CD4-positive, alpha-beta T cell treated with Interleukin-21 for 1 hour (primary cell): ENCODE data around the gene CERK.

Experiments
- DNase-seq: peaks from one replicate; pipeline ENCODE4 v3.0.0-alpha.2; 2020

Gene CERK

DNA sequence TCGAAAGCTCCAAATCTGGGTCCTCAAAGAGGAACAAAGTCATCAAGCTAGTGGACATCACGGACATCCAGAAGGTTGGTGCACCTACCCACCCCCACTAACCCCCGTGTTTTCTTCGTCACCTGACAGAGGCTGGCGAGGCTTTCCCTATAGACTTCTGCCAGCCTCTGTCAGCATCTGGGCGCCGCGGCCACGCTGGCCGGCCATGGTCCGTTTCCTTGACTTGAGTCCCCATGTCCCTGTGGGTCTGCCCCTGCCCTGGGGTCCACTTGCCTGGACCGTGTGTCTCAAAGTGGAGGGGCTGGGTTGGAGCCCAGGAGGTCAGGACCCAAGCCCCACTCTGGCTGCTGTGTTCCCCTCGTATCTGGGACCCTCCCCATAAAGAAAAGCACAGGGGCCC lies 62.6 kb downstream of the CERK start:
- DNase-seq: no peak

DNA sequence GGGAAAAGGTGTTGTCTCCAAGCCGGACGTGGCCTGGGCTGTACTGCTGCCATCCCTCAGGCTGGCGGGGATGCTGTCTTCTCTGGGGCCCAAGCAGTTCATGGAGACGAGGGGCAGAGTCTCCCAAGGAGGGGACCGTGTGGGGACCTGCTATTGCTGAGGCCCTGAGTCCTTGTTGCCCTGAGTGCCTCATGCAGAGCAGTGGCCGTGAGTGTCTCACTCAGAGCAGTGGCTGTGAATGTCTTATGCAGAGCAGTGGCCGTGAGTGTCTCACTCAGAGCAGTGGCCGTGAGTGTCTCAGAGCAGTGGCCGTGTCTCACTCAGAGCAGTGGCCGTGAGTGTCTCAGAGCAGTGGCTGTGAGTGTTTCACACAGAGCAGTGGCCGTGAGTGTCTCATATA lies 63.1 kb downstream of the CERK start:
- DNase-seq: no peak

DNA sequence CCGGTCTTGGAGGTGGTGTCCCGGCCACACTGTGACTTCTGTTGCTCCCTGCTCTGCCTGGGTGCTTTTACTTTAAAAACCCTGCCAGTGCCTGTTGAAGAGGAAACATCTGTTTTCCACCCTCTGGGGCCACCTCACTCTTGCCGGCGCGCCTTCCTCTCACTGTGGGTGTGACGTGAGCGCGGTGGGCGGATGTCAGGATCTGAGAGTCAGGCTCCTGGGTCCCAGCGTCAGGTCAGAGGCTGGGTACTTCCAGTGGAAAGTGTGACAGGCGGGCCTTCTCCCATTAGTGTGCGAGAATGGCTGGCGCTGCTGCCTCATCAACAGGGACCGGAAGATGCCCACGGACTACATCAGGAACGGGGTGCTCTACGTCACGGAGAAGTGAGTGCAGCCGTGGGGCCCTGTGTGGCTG lies 63.7 kb downstream of the CERK start:
- DNase-seq: peak; percentile 84

DNA sequence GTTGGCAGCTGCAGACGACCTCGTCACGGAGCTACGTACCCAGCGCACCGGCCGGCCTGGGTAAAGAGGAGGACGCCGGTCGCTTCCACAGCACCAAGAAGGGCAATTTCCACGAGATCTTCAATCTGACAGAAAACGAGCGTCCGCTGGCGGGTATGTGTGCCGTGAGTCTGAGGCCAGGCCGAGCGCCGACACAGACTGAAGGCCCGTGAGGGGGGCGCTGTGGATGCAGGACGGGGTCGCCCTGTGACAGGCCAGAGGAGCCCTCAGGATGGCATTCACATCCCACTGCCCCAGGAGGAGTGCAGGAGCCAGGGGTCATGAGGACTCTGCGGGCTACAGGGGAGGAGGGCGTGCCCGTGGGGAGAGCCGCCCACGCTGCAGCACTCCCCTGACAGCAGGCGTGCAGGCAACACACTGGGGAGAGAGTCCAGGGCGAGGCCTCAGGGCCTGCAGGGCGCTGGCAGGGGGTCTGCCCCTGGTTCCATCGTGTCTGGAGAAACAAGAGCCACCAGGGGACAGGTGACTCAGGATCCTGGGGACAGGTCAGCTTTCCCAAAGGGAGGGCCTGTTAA lies 64.3 kb downstream of the CERK start:
- no peak for DNase-seq

DNA sequence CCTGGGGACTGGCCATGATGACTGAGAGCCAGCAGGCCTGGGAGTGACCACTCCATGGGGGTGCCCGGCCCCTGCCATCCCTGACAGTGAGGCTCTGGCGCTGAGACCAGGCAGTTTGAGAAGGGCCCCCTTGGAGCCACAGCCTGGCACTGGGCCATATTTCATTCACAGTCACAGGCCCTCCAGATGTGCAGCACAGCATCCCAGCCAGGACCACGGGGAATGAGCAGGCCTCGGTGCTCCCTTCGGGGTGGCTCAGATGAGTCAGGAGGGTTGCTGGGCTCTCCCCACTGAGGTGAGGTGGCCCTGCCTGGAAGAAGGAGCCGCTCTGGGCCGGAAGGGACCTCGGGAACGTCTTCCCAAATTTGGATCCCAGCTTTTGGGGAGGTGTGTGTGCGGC lies 64.8 kb downstream of the CERK start:
- DNase-seq: no peak

DNA sequence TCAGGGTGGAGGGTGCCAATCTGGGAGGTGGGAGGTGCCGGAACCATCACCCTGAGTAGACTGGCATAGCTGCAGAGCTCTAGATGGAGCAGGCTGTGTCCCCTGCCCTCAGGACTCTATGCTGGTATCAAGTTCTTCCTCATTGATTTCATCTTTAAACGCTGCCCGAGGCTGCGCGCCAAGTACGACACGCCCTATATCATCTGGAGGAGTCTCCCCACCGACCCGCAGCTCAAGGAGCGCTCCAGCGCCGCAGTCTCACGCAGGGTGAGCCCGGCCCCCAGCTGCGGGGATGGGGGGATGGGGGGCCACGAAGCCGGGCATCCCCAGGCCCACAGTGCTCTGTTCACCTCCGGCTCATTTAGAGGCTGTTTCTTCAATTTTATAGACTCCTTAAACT lies 65.3 kb downstream of the CERK start:
- no peak for DNase-seq

DNA sequence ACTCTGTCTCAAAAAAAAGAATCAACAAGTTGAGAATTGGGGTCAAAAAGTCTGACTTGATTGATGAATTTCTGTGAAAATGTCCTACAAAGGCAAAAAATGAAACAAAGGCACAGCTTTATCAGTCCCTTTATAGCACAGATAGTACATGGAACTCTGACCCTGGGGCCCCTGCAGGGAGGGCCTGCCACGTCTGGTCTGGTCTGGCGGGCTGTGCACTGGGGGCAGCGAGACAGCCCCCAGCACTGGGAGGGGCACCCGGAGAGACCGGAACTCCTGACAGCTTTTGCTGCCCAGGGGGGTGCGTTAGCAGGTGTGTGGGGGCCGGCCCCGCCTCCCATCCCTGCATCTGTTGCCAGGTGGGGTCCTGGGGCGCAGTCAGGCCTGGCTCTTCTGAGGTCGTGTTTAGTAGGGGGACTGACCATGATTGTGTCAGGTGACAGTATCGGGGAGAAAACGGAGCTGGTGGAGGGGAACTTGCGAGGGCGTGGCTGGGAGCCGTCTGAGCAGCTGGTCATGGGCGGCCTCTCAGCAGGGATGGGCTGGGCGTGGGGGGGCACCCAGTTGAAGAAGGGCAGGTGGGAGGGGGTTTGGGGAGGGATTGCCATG lies 66.1 kb downstream of the CERK start:
- DNase-seq: no peak

DNA sequence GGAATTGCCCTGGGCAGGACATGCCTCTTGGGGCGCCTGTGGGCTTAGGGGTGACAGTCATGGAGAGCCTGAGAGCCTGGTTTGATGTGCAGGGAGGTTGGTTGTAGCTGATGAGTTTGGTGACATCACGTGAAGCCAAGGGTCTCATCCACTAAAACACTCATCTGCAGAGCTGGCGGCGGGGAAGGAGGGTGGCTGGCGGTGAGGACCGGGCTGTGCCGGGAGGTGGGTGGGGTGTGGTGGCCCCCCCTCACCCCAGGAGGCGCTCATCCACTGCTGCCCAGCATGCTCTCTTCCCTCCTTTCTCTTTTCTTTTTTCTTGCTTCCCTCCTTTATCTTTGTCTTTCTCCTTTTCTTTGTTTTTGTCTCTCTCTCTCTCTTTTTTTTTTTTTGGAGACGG lies 68.9 kb downstream of the CERK start:
- DNase-seq: no peak

DNA sequence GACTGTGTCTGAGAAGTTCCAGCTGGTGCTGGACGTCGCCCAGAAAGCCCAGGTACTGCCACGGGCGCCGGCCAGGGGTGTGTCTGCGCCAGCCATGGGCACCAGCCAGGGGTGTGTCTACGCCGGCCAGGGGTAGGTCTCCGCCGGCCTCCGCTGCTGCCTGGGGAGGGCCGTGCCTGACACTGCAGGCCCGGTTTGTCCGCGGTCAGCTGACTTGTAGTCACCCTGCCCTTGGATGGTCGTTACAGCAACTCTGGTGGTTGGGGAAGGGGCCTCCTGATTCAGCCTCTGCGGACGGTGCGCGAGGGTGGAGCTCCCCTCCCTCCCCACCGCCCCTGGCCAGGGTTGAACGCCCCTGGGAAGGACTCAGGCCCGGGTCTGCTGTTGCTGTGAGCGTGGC lies 69.9 kb downstream of the CERK start:
- DNase-seq: no peak

DNA sequence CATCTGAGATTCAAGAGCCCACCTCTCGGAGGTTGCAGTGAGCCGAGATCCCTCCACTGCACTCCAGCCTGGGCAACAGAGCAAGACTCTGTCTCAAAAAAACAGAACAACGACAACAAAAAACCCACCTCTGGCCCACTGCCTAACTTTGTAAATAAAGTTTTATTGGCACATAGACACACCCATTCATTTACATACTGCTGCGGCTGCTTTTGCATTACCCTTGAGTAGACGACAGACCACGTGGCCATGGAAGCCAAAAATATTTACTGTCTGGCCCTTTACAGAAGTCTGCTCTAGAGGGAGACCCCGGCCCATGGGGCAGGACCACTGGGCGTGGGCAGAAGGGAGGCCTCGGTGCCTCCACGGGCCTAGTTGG lies 70.8 kb downstream of the CERK start:
- DNase-seq: no peak

DNA sequence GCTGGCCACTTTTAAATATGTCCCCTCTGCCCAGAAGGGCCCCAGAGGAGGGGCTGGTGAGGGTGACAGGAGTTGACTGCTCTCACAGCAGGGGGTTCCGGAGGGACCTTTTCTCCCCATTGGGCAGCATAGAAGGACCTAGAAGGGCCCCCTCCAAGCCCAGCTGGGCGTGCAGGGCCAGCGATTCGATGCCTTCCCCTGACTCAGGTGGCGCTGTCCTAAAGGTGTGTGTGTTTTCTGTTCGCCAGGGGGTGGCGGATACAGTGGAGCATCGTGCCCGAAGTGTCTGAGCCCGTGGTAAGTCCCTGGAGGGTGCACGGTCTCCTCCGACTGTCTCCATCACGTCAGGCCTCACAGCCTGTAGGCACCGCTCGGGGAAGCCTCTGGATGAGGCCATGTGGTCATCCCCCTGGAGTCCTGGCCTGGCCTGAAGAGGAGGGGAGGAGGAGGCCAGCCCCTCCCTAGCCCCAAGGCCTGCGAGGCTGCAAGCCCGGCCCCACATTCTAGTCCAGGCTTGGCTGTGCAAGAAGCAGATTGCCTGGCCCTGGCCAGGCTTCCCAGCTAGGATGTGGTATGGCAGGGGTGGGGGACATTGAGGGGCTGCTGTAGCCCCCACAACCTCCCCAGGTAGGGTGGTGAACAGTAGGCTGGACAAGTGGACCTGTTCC lies 71.3 kb downstream of the CERK start:
- DNase-seq: no peak

DNA sequence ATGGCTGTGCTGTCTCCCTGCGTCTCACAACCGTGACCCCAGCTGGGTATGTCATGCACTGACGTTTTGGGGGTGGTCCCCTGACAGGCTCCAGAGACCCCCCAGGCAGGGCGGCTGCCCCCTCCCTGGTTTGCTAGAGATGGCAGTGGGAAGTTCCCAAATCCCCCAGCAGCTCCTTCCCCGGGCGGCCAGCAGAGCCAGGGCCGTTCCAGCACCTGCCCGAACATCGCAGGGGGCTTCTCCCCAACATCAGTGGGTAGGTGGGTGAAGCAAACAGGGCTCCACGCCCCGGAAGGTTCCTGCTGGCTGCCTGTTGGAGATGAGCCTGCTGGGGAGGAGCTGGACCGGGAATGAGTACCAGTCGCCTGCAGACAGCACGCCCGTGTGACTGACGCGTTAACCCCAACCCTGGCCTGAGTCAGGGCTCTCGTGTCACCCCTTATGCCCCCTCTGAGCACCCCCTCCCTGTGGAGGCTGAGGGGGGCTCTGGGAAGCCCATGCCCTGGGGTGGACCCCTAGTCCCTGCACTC lies 72.2 kb downstream of the CERK start:
- DNase-seq: no peak

DNA sequence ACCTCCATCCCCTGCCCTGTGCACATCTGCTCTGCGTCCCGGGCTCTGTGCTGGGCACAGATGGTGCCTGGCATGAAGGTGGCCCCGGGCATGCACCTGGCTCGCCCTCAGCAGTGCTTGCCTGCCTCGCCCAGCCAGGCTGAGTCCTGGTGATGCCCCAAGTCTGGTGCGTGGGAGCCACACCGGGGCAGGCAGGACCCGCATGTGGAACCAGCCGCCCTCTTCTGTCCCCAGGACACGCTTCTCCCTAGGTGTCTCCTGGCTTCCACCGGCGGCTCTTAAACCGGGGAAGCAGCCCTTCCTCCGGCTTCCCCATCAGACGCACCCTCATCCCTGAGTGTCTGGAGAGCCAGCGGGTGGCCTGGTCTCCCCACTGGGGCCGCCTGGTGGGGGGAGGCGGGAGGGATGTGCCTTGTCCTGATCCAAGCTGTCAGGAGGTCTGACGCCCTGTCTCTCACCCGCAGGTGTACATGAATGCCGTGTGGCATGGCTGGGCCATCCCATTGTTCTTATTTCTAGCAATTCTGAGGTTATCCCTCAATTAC lies 72.8 kb downstream of the CERK start:
- no peak for DNase-seq

DNA sequence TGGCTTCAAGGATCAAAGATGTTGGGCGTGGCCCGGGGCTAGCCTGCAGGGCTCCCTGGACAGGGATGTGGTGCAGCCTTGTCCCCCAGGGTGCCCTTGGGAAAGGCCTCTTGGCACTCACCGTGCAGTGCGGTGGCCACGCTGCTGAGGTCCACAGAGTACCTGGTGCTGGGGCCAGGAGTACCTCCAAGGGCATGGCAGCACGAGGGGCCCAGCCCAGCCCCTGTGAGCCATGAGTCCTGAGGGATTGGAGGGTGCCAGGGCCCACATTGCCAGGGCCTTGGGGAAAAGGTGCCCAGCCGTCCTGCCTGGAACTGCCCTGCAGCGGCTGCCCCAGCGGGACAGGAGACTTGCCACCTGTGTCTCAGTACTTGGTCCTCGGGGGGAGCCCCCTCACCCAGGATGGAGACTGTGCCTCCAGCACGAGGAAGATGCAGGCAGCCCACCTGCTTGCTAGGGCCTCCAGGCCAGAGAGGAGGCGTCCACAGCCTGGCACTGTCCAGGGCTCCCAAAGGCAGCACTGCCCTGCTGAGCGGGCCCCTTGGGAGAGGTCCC lies 73.7 kb downstream of the CERK start:
- no peak for DNase-seq

DNA sequence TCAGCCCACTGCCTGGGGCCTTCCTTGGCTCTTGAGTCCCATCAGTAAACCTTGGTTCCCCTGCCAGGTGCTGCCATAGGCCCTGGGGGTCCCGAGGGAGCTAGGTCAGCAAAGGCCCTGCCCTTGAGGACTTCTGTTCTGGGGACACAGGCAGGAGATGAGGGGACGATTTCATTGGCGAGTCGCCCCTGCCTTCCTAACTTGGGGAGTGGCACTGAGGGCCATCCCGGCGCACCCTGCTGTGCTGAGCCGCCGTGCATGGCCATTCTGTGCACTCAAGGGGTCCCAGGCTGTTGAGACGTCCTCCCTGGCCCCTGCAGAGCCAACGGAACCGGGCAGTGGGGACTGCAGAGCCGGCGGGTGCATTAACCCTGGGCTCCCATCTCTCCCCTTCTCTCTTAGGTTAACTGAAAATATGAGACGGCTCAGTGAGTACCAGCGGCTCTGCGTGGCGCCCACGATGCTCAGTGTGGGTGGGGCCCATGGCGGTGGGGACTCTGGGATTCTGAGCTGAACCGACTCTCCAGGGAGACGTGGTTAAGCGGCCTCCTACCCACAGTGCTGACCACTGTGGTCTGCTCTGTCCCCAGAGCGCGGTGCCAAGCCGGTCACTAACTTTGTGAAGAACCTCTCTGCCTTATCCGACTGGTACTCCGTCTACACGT lies 74.5 kb downstream of the CERK start:
- no peak for DNase-seq

DNA sequence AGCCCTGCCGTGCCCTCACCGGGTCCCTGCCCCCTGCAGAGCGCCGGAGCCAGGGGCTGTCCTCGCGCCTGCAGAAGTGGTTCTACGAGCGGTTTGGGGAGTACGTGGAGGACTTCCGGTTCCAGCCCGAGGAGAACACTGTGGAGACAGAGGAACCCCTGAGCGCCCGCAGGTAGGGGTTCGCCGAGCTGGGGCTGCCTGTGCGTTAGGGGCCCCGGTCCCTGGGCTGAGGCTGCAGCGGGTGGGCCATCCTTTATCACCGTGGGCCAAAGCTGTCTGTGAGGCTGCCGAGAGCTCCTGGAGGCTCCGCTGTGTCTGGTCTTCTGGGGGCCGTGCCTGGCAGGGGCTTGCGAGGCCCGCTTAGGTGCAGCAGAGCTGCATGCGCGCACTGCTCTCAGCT lies 75.1 kb downstream of the CERK start:
- DNase-seq: no peak

DNA sequence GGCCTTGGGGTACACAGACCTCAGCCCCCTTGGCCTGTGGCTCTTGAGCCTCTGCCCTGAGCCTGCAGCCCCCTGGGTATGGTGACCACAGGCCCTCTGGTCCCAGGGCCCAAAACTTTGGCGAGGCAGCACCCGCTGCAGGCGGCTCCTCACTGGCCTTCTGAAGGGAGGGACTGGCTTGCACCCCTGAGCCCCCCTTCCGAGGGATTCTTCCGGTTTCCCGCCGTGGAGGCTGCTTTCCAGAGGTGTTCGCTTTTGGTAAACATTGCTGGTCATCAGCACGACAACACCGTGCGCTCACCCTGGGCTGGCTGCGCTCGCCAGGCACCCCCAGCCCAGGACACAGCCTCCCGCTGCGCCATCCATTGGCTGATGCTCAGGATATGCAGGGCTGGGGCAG lies 75.8 kb downstream of the CERK start:
- no peak for DNase-seq

DNA sequence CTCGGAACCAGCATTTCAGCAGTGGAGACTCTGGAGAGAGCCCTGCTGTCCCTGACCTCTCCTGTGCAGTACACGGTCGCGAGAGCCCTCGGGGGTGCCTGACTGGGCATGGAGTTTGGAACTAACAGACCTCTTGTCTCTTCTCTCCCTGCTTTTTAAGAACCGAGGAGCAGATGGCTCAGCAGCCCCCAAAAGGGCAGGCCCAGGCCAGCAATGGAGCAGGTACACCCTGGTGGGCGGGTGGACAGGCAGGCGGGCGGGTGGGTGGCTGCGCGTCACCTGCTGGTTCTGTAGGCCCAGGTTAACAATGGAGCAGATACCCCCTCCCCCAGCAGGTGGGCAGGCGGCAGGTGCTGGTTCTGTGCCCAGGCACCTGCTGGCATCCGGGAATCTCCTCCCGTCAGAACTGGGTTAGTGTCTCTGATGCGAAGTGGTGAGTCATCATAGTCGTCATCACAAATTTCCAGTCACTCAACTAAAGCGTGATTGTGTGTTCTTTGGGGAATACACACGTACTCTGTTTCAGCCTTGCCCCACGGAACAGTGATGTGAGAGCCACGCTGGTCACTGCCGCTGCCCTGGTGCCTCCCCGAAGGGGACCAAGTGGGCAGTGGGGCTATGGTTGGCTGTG lies 76.7 kb downstream of the CERK start:
- DNase-seq: peak; percentile 70

DNA sequence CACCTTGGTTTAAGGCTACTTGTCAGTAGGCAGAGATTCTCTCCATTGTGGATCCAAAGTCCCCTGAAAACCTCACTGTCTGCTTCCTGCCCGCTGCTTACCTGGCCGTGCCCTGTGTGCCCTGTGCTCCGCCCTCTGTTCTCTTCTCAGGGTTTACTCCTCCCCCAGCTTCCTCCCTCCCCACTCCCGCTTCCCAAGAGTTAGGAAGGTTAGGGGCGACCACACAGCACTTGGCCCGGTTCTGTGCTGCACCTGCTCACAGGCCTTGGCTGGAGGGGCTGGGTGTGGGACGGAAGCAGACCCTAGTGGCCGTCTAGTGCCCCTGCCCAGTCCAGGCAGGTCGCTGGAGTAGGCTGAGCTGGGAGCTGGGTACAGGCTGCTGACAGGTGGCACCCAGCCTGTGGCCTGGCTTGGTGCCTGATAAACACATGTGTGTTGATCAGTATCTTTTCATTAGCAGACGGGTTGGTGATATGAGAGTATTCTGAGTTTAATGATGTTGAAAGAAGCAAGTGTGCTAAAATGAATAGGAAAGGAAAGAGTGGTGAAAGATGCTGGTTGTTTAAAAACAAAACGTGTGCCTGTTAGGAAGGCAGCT lies 77.3 kb downstream of the CERK start:
- DNase-seq: peak; percentile 35

DNA sequence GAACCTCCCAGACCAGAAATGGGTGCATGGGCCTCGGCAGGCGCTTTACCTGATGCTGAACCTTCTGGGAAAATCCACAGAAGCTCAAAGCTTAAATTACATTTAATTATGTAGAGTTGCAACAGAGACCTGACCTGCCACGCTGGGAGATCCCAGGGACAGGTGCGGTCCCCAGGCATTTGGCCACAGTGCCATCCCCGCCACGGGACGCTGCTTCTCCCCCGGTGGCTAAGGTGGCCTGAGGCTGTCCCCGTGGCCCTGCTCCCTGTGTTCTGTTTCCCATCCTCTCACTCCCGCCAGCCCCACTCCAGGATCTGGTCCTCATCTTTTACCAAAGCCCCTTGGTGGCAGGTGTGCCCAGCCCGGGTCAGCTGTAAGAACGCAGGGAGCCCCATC lies 78.3 kb downstream of the CERK start:
- DNase-seq: no peak

DNA sequence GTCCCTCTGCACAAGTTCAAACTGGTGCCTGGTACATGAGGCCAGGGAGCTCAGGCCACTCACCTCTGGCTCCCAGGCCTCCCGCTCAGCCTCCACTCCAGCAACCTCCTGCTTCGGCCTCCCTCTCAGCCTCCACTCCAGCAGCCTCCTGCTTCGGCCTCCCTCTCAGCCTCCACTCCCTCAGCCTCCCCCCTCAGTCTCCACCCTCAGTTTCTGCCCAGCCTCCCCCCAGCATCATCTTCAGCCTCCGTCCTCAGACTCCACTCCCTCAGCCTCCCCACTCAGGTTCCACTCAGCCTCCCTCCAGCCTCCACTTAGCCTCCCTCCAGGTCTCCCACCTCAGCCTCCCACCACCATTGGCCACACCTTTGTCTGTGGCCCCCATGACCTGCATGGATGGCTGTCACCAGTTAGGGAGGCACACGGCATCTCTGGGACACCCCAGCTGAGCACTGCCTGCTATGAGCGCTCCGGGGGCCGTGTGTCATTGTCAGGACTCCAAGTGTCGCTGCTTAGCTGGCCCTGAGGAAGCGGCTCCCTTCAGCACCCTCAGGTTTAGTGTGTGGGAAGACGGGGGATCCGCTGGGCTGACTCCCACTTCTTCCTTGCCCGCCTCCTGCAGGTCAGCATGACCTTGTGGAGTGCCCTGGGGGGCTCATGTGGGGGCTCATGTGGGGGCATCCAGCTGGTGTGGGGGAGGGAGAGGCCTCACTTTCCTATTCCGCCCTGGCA lies 78.8 kb downstream of the CERK start:
- DNase-seq: no peak
